Stimulated activated CD4-positive, alpha-beta T cell treated with anti-CD3 and anti-CD28 coated beads, Interleukin-4, amount 100 ng/mL, for 4 hours (primary cell): ENCODE results near the gene ANXA2.
A peak's percentile ranks its signal among the peaks of the same experiment; 100 is the strongest.
"Not testable (repeated sequence)": the region's sequence is repeated elsewhere in the genome, so short reads cannot be mapped to it uniquely, and the experiment has no call there.

Experiments used
- DNase-seq, 2 experiments: peaks; one replicate each; pipeline ENCODE4 v3.0.0-alpha.2; 2020

Gene ANXA2

DNA sequence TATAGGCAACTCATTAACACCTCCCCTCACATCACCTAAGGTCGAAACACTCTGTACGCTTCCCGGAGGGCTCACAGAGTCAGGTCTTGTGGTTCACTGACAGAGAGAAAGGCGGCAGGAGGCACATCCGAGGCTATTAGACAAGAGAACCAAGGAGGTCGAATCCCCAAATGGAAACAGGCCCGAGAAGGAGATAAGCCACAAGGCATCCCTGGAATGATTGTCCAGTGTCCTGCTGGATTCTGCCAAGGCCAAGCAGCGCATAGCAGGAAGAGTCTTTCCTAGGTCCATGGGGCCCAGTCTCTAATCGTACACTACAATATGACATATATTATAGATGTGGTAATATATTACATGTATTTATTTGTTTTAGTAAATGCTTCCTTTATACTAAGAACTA, 58.5 kb downstream of the ANXA2 start:
- DNase-seq = no peak

DNA sequence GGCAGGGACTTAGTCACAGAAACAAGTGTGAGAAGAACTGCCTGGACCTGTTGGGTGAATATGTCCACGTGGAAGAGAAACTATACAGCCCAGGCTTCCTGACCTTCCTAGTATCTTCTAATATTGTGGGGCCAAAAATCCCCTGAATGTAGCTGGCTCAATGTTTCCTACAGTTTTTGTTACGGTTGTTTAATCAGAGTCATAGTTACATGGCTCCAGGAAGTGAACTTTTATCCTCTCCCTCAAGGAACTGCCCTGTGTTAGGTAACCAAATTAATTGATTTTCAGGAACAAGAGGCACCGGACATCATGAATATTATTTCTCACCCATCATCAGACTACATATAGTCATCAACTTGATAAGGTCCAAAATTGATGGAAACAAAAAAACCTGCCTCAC, 59.0 kb downstream of the ANXA2 start:
- DNase-seq = no peak

DNA sequence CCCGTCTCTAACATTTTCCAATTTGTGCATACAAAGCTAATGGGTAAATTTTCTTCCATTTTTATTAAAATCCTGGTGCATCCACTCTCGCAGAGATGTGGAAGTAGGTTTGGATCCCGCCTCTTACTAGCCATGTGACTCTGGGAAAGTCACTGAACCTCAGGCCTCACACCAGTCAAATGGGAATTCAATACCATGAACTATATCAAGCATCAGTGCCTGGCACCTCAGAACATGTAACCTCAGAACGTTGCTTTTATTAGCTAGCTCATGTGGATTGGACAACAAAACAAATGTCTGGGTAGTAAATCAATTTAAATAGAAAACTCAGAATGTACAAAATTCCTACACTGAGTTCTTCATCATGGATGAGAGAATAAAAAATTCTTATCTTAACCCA, 60.7 kb downstream of the ANXA2 start:
- no peak for DNase-seq

DNA sequence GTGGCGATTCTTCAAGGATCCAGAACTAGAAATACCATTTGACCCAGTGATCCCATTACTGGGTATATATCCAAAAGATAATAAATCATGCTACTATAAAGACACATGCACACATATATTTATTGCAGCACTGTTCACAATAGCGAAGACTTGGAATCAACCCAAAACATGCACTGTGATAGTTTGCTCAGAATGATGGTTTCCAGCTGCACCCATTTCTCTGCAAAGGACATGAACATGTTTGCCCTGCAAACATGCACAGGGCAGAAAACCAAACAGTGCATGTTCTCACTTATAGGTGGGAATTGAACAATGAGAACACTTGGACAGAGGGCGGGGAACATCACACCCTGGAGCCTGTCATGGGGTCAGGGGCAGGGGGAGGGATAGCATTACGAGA, 62.5 kb downstream of the ANXA2 start:
- not testable (repeated sequence) for DNase-seq

DNA sequence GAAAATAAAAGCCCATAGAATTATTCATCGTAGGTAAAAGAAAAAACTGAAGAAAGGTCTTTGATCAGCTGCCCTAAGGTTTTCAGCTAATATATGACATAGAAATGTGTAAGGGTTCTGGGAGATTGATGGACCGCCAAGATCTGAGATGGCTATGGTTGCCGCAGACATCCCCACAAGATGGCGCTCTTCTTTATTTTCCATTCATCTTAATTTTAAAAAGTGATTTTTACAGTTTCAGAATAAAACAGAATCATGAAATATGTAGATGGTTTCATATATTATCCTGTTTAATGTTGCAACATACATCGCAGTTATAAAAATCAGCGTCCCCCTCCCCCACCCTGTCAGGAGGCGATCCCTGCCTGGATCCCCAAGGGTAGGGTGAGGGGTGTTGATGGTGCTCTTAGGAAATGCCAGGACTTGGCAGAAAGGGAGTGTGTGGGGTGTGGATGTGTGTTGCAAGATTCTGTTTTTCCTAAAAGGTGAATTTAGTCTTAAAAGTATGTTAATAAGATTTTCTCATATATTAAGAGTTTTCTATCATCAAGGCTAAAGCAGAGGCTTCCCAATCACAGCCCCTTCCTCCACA, 68.8 kb downstream of the ANXA2 start:
- DNase-seq = peak in 1 of 2 experiments; percentile 19

DNA sequence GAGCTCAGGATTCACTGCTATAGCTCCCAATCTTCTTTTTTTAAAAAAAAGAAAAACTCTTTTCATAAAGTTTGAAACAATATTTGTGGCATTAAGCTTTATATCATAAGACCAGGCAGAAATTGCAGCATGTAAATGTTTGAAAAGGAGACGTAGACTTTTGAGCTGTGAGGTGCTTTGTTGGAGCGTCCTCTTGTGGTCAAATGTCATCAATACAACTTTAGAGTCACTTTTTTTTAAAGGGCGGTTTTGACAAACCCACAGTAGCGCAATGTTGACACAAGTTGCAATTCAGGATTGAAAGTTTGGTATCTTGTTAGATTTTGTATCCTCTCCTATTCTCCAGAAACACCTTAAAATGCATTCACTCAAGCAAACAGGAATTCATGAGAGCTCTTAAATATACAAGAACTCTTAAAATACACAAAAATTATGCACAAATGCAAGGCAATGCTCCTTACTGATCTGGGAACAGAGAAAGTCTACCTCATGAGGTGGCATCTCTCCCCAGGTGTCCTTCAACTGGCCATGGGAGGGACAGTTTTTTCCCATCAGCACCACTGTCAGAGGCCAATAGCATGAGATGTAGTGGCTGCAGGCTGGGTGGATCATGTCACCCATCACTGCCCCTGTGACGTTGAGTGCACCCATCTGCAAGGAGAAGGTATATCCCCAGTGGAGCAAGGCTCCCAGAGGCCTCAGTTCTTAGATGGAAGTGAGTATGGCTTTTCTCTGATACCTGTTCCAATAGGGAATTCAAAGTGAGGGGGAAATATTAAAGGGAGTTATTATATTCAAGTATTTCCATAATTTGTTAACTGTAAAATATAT, 70.7 kb downstream of the ANXA2 start:
- no peak for DNase-seq

- DNase-seq = no peak
Observed at GRCh38 chr15:60326343-60326742, 71.4 kb downstream of the ANXA2 start.

GRCh38 chr15:60325905-60326304, 71.9 kb downstream of the ANXA2 start:
- DNase-seq = no peak

GRCh38 chr15:60324706-60325438, 72.9 kb downstream of the ANXA2 start:
- DNase-seq = no peak

- DNase-seq = no peak
Observed at GRCh38 chr15:60323322-60323721, 74.5 kb downstream of the ANXA2 start.

GRCh38 chr15:60320365-60320764, 77.4 kb downstream of the ANXA2 start:
- no peak for DNase-seq

GRCh38 chr15:60318216-60318867, 79.4 kb downstream of the ANXA2 start:
- DNase-seq = no peak

GRCh38 chr15:60316961-60317360, 80.8 kb downstream of the ANXA2 start:
- no peak for DNase-seq

- no peak for DNase-seq
Observed at GRCh38 chr15:60315878-60316277, 81.9 kb downstream of the ANXA2 start.

DNA sequence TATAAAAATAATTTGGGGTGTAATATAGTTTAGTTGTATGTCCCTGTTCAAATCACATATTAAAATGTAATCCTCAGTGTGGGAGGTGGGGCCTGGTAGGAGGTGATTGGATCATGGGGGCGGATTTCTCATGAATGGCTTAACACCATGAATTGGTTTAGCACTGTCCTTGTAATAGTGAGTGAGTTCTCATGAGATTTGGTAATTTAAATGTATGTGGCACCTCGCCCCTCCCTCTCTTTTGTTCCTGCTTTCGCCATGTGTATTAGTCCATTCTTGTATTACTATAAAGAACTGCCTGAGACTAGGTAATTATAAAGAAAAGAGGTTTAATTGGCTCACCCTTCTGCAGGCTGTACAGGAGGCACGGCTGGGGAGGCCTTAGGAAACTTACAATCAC, 83.9 kb downstream of the ANXA2 start:
- no peak for DNase-seq

- DNase-seq = no peak
Observed at GRCh38 chr15:60307034-60307433, 90.8 kb downstream of the ANXA2 start.

DNA sequence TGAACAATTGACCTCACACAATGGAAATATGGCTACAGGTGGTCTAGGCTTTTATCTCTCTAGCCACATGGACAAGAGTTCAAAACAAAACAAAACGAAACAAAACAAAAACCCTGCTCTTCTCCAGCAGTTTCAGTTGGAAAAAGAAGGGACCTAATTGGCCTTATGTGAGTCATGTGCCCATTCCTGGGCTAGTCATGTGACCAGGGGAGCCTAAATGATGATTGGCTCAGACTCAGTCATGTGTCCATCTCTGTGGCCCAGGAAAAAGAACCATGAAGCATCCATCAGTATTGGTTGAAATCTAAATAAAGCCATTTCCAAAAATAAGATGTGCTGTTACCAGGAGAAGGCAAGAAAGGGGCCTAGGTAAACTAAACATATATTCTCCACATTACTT, 96.8 kb downstream of the ANXA2 start:
- DNase-seq = no peak

DNA sequence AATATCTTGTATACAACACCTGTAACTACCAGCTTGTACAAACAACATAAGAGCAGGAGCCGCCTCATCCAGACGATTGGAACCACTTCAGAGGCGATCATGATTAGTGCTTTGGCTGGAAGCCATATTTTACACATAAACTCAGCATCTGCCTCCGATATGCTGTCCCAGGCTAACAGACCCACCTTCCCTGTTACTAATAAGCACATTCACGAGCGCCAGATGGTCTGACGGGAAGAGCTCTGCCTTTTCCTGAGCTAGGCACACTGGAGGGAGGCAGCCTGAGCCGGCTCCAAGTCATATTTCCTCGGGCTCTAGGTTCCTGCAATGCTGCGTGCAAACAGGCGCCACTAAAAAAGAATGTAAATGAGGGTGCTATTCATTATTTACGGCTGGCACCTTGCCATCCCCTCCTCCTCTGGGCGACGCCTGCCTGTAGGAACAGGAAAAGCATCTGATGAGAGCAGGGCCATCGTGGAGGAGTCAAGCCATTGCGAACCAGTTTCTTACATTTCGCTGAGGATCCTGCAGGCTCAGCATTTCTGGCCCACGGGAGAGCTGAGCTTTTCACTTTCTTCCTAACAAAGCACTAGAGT, 98.2 kb downstream of the ANXA2 start:
- no peak for DNase-seq
